GM13977 (cell line): ENCODE data around the gene HPDL.

ENCODE experiments used
- DNase-seq: peaks from one replicate; pipeline ENCODE4 v3.0.0; 2012; ENCODE audit warnings: low spot score
- in situ Hi-C: fragments of 300-500 bp; cut with MboI; formaldehyde crosslinking; loops from one replicate; pipeline ENCODE4 v1.12.0; 2022; ENCODE audit warnings: low sequenced_read_pairs, low pct_unique_long_range_greater_than_20kb, mixed read lengths, inconsistent platforms; ENCODE audit not compliant: unreplicated experiment
- TF ChIP-seq, protein P1 (sequence below): IDR thresholded peaks from 2 replicates; pipeline ENCODE4 v1.5.1; 2012; ENCODE audit warnings: mild to moderate bottlenecking, control low read depth; ENCODE audit not compliant: insufficient read depth; ENCODE audit errors: extremely low read depth, missing control alignments

The HPDL gene

DNA sequence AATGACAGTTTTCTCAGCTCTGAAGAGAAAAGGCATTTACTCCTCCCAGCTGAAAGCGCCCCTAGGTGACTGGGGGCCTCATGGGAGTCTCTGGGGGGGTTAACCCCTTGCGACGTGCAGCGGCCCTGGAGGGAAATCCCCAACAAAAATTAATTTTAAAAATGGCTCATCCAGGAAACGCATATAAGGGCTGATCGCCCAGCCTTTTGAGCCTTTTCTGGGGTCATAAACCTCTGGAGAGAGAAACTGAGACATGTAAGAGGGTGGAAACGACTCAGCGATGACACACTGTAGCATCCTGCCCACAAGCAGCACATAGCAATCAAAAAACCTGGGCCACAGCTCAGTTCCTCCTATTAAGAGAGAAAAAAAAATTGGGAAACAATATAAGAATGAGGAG, 20.4 kb upstream of the HPDL start:
- peak; percentile 70 for DNase-seq
- in situ Hi-C loops: loop anchor here (10.0 to 25.0 kb wide), 2 partner anchors 58 to 469 kb away; partner anchors contain the start of gene PTCH2
- TF ChIP-seq, protein P1, sequence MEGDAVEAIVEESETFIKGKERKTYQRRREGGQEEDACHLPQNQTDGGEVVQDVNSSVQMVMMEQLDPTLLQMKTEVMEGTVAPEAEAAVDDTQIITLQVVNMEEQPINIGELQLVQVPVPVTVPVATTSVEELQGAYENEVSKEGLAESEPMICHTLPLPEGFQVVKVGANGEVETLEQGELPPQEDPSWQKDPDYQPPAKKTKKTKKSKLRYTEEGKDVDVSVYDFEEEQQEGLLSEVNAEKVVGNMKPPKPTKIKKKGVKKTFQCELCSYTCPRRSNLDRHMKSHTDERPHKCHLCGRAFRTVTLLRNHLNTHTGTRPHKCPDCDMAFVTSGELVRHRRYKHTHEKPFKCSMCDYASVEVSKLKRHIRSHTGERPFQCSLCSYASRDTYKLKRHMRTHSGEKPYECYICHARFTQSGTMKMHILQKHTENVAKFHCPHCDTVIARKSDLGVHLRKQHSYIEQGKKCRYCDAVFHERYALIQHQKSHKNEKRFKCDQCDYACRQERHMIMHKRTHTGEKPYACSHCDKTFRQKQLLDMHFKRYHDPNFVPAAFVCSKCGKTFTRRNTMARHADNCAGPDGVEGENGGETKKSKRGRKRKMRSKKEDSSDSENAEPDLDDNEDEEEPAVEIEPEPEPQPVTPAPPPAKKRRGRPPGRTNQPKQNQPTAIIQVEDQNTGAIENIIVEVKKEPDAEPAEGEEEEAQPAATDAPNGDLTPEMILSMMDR: no peak

DNA sequence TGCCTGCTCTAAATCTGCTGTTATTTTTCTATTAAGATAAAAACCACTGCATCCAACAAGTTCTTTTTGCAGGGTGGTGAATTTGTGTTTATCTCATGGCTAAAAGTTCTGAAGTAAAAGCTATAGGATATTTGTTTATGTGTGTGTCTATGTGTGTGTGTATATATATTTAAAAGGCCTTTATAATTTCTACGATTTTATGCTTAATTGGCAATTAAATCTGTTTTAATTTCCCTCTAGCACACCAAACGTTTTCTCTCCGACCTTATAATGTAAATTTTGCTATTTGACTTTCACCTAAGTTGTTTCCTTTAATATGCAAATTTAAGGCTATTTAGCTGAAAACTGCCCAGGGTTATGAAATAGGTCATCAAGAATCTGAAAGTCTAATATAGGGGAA, 19.8 kb upstream of the HPDL start:
- no peak for DNase-seq
- TF ChIP-seq, protein P1: no peak
- in situ Hi-C loops: loop anchor here (10.0 to 25.0 kb wide), 2 partner anchors 58 to 470 kb away; partner anchors contain the start of gene PTCH2

DNA sequence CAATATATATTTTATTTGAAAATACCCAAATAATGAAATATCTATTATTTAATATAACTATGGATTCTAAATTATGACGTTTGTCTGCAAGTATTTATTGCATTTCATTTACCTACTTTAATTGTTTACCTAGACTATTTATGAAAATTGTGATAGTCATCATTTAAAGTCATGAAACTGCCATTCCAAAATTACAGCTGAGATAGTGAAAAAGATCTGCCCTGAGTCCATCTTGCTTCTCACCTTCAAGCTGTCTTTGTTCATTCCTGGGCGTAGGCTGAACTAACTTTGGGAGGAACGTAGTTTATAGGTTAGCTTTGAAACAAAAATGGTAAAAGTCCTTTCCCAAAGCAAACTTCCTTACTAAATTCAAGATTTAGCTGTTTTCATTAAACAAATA, 12.4 kb upstream of the HPDL start:
- no peak for DNase-seq
- TF ChIP-seq, protein P1: no peak
- in situ Hi-C loops: loop anchor here (25.0 kb wide), 1 partner anchor 477 kb away; the partner anchor contains the start of gene PTCH2

DNA sequence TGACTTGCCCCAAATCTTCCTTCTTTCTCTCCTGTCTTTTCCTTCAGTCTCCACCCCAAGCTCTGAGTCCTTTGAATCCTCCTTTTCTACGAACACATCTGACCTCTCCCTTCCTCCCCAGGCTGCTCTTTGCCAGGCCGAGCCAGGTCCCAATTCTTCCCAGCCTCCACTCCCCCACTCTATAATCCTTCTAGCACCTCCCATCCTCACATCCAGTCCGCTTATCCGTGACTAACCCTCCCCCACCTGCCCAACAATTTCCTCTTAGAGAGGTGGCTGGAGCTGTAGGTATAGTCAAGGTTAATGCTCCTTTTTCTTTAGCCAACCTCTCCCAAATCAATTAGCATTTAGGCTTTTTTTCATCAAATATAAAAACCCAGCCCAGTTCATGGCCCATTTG, 9.5 kb upstream of the HPDL start:
- TF ChIP-seq, protein P1: no peak
- no peak for DNase-seq
- in situ Hi-C loops: loop anchor here (25.0 kb wide), 1 partner anchor 480 kb away; the partner anchor contains the start of gene PTCH2

DNA sequence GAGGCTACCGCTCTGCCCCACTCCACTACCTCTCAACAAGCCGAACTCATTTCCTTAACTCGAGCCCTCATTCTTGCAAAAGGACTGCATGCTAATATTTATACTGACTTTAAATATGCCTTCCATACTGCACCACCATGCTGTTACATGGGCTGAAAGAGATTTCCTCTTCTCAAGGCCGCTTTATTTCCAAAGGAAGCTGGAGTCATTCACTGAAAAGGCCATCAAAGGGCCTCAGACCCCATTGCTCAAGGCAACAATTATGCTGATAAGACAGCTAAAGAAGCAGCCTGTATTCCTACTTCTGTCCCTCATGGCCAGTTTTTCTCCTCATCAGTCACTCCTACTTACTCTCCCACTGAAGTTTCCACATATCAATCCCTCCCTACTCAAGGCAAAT, 6.9 kb upstream of the HPDL start:
- DNase-seq: no peak
- in situ Hi-C loops: loop anchor here (25.0 kb wide), 1 partner anchor 482 kb away; the partner anchor contains the start of gene PTCH2
- TF ChIP-seq, protein P1: no peak

DNA sequence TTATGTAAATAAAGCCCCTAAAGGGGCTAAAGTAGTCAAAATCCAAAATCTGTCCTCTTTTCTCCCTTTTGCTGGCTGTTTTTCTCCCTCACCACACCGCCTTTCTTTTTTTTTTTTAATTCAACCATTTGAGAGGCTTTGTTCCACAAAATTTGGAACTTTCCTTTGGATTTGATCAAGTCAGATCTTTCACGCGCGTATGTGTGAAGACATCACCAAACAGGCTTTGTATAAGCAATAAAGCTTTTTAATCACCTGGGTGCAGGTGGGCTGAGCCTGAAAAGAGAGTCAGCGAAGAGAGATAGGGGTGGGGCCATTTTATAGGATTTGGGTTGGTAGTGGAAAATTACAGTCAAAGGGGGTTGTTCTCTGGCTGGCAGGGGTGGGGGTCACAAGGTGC, 5.3 kb upstream of the HPDL start:
- DNase-seq: no peak
- in situ Hi-C loops: loop anchor here (25.0 kb wide), 1 partner anchor 484 kb away; the partner anchor contains the start of gene PTCH2
- TF ChIP-seq, protein P1: no peak

DNA sequence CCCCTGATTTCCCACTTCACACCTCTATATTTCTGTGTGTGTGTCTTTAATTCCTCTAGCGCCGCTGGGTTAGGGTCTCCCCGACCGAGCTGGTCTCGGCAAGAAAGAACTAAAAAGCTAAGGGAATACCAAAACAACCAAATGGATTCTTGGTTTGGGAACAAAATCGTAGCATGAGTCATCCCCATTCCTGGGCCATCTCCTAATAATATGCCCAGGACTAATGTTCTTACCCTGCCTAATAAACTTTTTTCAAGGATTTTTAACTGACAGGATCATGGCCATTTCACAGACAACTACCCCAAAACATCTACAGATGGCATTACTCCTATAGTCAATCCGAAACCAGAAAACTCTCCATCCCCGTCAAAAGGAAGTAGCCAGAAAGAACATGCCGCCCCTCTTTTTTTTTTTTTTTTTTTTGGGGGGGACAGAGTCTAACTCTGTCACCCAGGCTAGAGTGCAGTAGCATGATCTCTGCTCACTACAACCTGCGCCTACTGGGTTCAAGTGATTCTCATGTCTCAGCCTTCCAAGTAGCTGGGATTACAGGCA, 4.1 kb upstream of the HPDL start:
- in situ Hi-C loops: loop anchor here (25.0 kb wide), 1 partner anchor 485 kb away; the partner anchor contains the start of gene PTCH2
- TF ChIP-seq, protein P1: no peak
- DNase-seq: no peak
